ENCODE data around the gene BRK1. TPM values are rescaled to one million over a fixed set of nuclear protein-coding genes. Genes with fewer than 3 reads are reported as not detected.

BRK1 gene
- total and polyA plus RNA-seq, 10 of the 15 experiments (the other 5 are each of a cell fraction or from before 2014, with no cell fraction given): 97.8 to 457 (median 203) TPM

DNA sequence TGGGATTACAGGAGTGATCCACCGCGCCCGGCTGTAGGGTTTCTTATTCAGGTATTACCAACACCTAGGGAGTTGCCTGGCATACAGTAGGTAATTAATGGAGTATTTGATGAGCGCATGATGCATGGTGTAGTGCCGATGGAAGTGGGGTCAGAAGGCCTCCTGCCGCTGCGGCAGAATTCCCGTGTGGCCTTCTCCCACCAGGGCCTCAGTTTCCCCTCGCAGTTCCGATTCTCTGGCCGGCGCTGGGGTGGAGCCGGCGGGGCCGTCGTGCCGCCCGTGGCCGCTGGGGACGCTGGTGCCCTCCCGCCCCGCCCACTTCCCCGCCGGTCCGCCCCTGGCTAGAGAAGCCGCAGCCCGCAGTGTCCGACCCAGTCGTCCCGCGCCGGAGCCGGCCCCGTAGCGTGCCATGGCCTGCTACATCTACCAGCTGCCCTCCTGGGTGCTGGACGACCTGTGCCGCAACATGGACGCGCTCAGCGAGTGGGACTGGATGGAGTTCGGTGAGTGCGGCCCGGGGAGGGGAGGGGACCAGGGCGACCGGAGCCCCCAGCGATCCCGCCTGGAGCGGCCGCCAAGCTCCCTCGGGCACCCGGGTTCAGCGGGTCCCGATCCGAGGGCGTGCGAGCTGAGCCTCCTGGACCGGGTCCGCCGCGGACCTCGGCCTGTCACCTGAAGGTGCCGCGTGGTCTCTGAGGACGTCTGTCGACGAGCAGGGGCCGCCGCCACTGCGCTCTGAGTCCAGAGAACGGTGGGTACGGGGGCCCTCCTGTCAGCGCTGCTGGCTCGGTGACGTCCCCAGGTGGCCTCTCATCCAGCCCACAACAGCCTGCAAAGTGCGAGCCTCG, 49.3 kb downstream of the BRK1 start, which contains the start of gene IRAK2:
Gene IRAK2 (plus strand): TSS at position 374 of the 848 bp plus-strand sequence. CDS start 36 bp downstream, at position 410.
- peak within 1 kb of the TSS; percentile 86 for H3K4me2 ChIP-seq (ENCODE audit: control insufficient read depth, insufficient read depth)
- intact Hi-C loops (cut with micrococcal nuclease; ENCODE audit: unreplicated experiment) (loop anchor here (2.0 kb wide), 1 partner anchor 60 kb away; no protein-coding TSS in a partner anchor), in situ Hi-C loops (cut with MboI) (no loop called here)
- no peak within 1 kb of the TSS for H3K27ac ChIP-seq (ENCODE audit: control insufficient read depth, insufficient read depth)
- H3K27me3 ChIP-seq (replicated peaks in 1 of 2; ENCODE audit: control insufficient read depth in 2 of 2, insufficient read depth in 2 of 2, low read length in 1 of 2): no peaks in the 10 kb centered on the region
- peak within 1 kb of the TSS; percentile 94 for H3K4me3 ChIP-seq
- BruUV-seq (replicated peaks): no TSS peak
- RAD21 ChIA-PET (ENCODE audit: unreplicated experiment): interaction anchor here (0.6 to 5.4 kb wide), 7 partner anchors 15 to 346 kb away, joined by 3 to 30 read pairs (median 4); partner anchors contain the start of gene CRELD1
- FAIRE-seq (peak; percentile 73), DNase-seq (ENCODE audit: low read depth, low spot score) (no peak), ATAC-seq (peak; percentile 92)
- H3K79me2 ChIP-seq (ENCODE audit: control insufficient read depth, insufficient read depth, low read length): no peaks in the 10 kb centered on the region; the same call in none of the 2 replicates
- peak within 1 kb of the TSS; percentile 73 for H3K9ac ChIP-seq (ENCODE audit: control insufficient read depth, insufficient read depth, low read length)
- POLR2A ChIA-PET: interaction anchor here (0.6 to 2.6 kb wide), 5 partner anchors 21 to 347 kb away, joined by 3 to 13 read pairs (median 4); no protein-coding TSS in a partner anchor
- SMC1A ChIA-PET (ENCODE audit: uncharacterized antibody, unreplicated experiment): interaction anchor here (1.7 to 5.6 kb wide), 4 partner anchors 29 to 59 kb away, joined by 4 to 34 read pairs (median 13); no protein-coding TSS in a partner anchor
- H3K36me3 ChIP-seq (ENCODE audit: control insufficient read depth in 2 of 2, insufficient read depth in 2 of 2, low read length in 1 of 2): no peaks in the 10 kb centered on the region
- WGBS (ENCODE audit: insufficient coverage, insufficient replicate concordance, low lambda C conversion rate, missing lambda C conversion rate): 3% methylated on average over 57 of the region's 76 CpGs
- H3K9me3 ChIP-seq (replicated peaks; ENCODE audit: control insufficient read depth, insufficient read depth, low read length): peaks cover 4% of the 10 kb centered on the region; the same call in 2 of the 3 replicates
- peak within 1 kb of the TSS; percentile 98 for H2AFZ ChIP-seq (ENCODE audit: control insufficient read depth, low read depth, low read length)
- H3K4me1 ChIP-seq (ENCODE audit: control insufficient read depth, insufficient read depth, low read length): peaks cover 7% of the 10 kb centered on the region; the same call in 1 of the 2 replicates
- no peaks in the 10 kb centered on the region for H4K20me1 ChIP-seq (ENCODE audit: control insufficient read depth, insufficient read depth)
- CTCF ChIA-PET: interaction anchor here (0.9 to 3.2 kb wide), 13 partner anchors 9 to 83 kb away, joined by 3 to 19 read pairs (median 4); partner anchors contain the start of gene TATDN2
- TF ChIP-seq SMARCA5 (IDR thresholded peaks at IDR 0.05) (peak; percentile 83; the same call in 1 of the 2 replicates), RB1 (IDR thresholded peaks at IDR 0.05; ENCODE audit: borderline replicate concordance) (peak; percentile 11; the same call in 1 of the 2 replicates), ZBED1 (IDR thresholded peaks at IDR 0.05; ENCODE audit: borderline replicate concordance) (no peak), BHLHE40 (IDR thresholded peaks at IDR 0.05; ENCODE audit: borderline replicate concordance in 1 of 2, low read depth in 2 of 2, low read length in 1 of 2) (peak; percentile 18 to 50; a peak in 2 of 4 replicates), ZNF24 (IDR thresholded peaks at IDR 0.05) (peak; percentile 45; the same call in 1 of the 2 replicates), NKRF (conservative IDR thresholded peaks at IDR 0.05) (peak; percentile 81; the same call in 1 of the 2 replicates), POU2F2 (IDR thresholded peaks at IDR 0.05; ENCODE audit: borderline replicate concordance, low read depth, low read length) (0 out of 3 replicates have a peak, but pooled peaks have one; percentile 30), EGR1 (IDR thresholded peaks at IDR 0.05; ENCODE audit: borderline replicate concordance in 1 of 2, low read depth in 2 of 2, low read length in 2 of 2) (peak in 1 of 2 experiments; percentile 53; a peak in 2 of 3 replicates), GATAD2B (conservative IDR thresholded peaks at IDR 0.05; ENCODE audit: low read depth) (peak; percentile 78; the same call in 1 of the 2 replicates), SREBF1 (IDR thresholded peaks at IDR 0.05; ENCODE audit: low read length) (no peak), RCOR1 (conservative IDR thresholded peaks at IDR 0.05; ENCODE audit: low read depth, low read length) (0 out of 2 replicates have a peak, but pooled peaks have one; percentile 45), BACH1 (IDR thresholded peaks at IDR 0.05; ENCODE audit: borderline replicate concordance) (peak; percentile 40; the same call in 1 of the 2 replicates)
- TF ChIP-seq, protein P1, sequence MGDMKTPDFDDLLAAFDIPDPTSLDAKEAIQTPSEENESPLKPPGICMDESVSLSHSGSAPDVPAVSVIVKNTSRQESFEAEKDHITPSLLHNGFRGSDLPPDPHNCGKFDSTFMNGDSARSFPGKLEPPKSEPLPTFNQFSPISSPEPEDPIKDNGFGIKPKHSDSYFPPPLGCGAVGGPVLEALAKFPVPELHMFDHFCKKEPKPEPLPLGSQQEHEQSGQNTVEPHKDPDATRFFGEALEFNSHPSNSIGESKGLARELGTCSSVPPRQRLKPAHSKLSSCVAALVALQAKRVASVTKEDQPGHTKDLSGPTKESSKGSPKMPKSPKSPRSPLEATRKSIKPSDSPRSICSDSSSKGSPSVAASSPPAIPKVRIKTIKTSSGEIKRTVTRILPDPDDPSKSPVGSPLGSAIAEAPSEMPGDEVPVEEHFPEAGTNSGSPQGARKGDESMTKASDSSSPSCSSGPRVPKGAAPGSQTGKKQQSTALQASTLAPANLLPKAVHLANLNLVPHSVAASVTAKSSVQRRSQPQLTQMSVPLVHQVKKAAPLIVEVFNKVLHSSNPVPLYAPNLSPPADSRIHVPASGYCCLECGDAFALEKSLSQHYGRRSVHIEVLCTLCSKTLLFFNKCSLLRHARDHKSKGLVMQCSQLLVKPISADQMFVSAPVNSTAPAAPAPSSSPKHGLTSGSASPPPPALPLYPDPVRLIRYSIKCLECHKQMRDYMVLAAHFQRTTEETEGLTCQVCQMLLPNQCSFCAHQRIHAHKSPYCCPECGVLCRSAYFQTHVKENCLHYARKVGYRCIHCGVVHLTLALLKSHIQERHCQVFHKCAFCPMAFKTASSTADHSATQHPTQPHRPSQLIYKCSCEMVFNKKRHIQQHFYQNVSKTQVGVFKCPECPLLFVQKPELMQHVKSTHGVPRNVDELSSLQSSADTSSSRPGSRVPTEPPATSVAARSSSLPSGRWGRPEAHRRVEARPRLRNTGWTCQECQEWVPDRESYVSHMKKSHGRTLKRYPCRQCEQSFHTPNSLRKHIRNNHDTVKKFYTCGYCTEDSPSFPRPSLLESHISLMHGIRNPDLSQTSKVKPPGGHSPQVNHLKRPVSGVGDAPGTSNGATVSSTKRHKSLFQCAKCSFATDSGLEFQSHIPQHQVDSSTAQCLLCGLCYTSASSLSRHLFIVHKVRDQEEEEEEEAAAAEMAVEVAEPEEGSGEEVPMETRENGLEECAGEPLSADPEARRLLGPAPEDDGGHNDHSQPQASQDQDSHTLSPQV (IDR thresholded peaks at IDR 0.05): 0 out of 2 replicates have a peak, but pooled peaks have one; percentile 40

All from GM12878 (cell line).